Measurements from ENCODE around the gene HMBS.
"Not testable (repeated sequence)": the region's sequence is repeated elsewhere in the genome, so short reads cannot be mapped to it uniquely, and the experiment has no call there.

The HMBS gene

DNA sequence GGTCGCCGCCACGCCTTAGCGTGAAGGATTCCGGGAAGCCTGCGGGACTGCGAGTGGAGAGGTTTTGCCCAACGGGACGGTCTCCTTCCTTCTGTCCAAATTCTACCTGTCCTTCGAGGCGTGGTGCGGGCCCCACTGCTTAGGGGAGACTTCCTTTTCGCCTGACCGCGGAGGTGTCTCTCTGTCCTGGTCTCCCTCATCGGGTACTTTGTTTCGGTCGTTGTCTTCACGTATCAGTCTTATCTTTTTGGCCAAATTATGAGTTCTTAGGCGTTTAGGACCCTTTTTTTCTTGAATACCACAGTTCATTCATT, 37.1 kb downstream of the HMBS start:
- DNase-seq = no peak

DNA sequence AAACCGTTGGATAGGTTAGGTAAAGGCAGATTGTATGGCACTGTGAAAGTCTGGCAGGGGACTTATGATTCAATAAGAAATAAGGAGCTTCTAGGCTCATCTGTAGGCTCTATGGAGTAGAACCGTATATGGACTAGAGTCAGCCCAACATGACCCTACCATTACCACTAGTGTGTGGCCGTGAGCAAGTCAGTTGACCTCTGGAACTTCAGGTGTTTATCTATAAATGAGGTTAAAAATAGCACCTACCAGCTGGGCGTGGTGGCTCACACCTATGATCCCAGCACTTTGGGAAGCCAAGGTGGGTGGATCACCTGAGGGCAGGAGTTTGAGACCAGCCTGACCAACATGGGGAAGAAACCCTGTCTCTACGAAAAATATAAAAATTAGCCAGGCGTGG, 41.1 kb downstream of the HMBS start:
- DNase-seq = no peak

DNA sequence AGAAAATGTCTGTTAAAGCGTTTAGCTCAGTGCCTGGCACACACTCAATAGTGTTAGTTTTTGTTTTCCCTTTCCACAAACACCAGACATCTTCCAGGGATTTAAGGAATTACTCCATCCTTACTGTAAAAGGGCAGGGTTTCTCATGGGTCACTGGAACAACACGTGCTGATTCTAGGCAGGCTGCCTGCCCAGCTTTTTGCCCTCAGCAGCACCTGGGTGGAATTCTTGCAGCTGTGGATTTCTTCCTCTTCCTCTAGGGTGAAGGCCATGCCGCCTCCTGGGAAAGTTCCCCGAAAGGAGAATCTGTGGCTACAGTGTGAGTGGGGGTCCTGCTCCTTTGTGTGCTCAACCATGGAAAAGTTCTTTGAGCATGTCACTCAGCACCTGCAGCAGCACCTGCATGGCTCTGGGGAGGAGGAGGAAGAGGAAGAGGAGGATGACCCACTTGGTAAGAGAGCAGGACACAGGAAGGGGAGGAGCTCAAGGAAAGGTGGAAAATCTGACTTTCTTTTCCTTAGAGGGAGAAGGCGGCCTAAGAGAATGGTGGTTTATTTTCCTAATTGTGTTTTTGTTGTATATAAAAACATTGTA, 42.1 kb downstream of the HMBS start:
- DNase-seq = no peak

DNA sequence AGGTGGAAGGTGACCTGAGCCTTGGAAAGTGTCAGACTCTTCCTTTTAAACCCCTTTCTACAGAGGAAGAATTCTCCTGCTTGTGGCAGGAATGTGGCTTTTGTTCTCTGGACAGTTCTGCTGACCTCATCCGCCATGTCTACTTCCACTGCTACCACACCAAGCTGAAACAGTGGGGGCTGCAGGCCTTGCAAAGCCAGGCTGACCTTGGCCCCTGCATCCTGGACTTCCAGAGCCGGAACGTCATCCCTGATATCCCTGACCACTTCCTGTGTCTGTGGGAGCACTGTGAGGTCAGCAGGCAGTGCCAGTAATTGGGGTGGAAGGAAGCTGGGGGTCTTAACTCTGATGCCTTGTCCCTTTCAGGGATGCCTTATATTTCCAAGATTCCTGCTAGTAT, 46.0 kb downstream of the HMBS start:
- DNase-seq = no peak

DNA sequence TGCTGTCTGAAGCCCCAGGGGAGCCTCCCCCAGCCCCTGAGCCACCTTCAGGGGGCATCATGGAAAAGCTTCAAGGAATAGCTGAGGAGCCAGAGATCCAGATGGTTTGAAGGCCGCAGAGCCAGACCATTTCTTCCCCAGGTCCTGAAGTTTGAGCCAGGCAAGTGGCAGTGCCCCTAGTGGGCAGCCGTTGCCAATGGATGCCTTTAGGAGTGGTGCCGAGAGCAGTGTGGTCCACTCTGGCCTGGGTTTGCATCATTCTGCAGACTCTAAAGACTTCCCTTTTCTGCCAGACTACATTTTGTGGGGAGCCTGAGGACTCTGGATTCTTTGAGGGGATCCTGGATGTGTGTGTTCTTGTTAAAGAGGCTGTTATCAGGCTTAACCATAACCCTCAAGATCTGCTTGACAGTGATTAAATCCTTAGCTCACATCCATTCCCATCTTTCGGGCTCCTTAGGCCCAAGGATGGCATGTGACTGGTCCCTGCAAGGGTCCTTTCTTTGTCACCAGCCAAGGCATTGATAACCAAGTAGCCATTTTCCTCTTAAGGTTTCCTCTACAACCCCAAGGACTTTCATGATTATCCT, 49.8 kb downstream of the HMBS start:
- no peak for DNase-seq

DNA sequence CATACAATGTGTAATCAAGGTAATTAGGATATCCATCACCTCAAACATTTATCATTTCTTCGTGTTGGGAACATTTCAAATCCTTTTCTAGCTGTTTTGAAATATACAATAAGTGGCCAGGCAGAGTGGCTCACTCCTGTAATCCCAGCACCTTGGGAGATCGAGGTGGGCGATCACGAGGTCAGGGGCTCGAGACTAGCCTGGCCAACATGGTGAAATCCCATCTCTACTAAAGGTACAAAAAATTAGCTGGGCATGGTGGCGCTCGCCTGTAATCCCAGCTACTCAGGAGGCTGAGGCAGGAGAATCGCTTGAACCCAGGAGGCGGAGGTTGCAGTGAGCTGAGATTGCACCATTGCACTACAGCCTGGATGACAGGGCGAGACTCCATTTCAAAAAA, 54.6 kb downstream of the HMBS start:
- not testable (repeated sequence) for DNase-seq

Data from NCI-H187 (cell line).